Measurements from ENCODE around the gene CHKA.
A peak's percentile ranks its signal among the peaks of the same experiment; 100 is the strongest.

CHKA gene

DNA sequence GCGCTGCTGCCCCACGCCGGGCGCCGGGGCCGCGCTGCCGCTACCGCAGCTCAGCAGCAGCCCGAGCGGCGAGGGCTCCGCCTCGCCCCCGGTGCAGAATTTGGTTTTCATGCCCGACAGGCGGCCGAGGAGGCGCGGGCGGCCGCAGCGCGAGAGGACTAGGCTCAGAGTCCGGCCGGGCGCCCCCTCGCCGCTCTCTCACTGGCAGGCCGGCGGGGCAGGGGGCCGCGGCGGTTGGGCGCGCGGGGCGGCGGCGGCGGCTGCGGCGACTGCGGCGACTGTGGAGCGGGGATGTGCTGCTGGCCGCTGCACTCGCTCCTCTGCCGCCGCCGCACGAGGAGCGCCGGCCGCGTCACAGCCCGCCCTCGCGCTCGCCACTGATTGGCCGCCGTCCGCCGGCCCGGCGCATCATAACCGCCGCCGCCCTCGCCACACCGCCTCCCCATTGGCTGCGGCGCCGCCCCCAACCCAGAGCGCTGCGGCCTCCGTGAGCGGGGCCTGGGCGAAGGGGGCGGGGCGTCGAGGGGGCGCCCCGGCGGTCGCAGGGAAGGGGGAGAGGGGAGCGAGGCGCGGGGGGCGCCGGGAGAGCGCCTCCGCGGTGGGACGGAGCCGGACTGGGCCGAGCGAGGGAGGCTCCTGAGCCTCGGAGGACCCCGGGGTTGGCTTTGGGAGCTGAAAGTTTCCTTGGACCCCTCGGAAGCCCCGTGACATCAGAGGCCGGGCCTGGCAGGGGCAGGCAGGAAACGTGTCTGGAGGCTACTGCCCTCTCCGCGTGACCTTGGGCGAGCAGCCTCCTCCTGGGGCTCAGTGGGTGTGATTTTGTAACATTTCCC is at the start of gene CHKA:
Gene CHKA, minus strand, starts transcription at position 322 of the 833 bp plus-strand sequence. Its CDS starts 211 bp downstream, at position 111.
- TF ChIP-seq, protein P1, sequence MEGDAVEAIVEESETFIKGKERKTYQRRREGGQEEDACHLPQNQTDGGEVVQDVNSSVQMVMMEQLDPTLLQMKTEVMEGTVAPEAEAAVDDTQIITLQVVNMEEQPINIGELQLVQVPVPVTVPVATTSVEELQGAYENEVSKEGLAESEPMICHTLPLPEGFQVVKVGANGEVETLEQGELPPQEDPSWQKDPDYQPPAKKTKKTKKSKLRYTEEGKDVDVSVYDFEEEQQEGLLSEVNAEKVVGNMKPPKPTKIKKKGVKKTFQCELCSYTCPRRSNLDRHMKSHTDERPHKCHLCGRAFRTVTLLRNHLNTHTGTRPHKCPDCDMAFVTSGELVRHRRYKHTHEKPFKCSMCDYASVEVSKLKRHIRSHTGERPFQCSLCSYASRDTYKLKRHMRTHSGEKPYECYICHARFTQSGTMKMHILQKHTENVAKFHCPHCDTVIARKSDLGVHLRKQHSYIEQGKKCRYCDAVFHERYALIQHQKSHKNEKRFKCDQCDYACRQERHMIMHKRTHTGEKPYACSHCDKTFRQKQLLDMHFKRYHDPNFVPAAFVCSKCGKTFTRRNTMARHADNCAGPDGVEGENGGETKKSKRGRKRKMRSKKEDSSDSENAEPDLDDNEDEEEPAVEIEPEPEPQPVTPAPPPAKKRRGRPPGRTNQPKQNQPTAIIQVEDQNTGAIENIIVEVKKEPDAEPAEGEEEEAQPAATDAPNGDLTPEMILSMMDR (IDR thresholded peaks at IDR 0.05; ENCODE audit: extremely low read depth, missing control alignments) = no peak
- peak; percentile 100 for DNase-seq (ENCODE audit: low spot score)

DNA sequence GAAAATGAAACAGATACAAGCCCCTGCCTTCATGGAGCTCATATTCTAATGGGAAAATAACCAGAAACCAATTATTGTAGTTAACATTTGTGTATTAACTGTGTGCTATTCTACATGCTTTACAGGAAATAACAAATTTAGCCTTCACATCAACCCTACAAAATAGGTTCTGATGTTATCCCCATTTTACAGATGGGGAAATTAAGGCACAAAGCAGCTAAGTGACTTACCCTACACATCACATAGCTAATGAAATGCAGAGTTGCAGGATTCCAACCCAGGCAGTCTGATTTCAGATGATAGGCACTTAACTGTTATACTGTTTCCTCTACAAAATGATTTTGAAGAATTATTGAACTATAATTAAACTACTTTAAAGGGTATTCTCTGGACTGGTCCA is 48.3 kb upstream of the CHKA start:
- TF ChIP-seq, protein P1 (IDR thresholded peaks at IDR 0.05; ENCODE audit: extremely low read depth, missing control alignments) = no peak
- no peak for DNase-seq (ENCODE audit: low spot score)

GRCh38 chr11:68168694-68169093 is 47.5 kb upstream of the CHKA start:
- TF ChIP-seq, protein P1 (IDR thresholded peaks at IDR 0.05; ENCODE audit: extremely low read depth, missing control alignments) = no peak
- DNase-seq (ENCODE audit: low spot score) = no peak

- no peak for DNase-seq (ENCODE audit: low spot score)
- TF ChIP-seq, protein P1 (IDR thresholded peaks at IDR 0.05; ENCODE audit: extremely low read depth, missing control alignments) = no peak
These were observed 46.3 kb upstream of the CHKA start for GRCh38 chr11:68167474-68167873.

DNA sequence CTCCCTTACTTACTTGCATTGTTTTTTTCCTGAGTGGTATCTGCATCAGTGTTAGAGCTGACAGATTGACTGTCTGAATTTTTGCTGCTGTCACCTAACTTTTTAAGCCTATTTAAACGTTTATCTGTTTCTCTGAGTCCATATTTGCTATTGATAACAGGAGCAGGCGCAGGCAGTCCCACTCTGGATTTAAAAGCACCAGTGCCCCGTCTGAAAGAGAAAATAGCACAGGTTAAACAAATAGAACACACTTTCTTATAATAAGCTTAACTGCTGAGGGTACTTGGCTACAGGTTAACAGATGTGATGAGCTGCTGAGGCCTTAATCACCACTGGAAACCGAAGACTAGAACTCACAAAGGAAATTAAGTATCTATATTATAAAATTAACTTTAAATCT is 45.8 kb upstream of the CHKA start:
- no peak for DNase-seq (ENCODE audit: low spot score)
- TF ChIP-seq, protein P1 (IDR thresholded peaks at IDR 0.05; ENCODE audit: extremely low read depth, missing control alignments) = no peak

DNA sequence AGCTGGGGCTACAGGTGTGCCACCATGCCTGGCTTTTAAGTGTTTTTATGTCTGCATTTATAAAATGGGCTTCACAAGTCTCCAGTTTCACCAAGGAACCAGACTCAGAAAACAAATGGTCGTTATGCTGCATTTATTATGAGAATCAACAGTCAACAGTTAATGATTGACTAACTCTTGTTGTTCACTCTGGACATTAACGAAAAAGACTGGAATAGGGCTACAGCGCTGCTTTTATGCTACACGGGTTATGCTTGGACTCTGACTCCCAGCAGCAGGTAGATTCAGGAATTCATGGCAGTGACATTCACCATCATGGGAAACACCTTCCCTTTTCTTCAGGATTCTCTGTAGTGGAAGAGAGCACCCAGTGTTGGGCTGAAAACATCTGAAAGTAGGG is 44.4 kb upstream of the CHKA start:
- no peak for DNase-seq (ENCODE audit: low spot score)

DNA sequence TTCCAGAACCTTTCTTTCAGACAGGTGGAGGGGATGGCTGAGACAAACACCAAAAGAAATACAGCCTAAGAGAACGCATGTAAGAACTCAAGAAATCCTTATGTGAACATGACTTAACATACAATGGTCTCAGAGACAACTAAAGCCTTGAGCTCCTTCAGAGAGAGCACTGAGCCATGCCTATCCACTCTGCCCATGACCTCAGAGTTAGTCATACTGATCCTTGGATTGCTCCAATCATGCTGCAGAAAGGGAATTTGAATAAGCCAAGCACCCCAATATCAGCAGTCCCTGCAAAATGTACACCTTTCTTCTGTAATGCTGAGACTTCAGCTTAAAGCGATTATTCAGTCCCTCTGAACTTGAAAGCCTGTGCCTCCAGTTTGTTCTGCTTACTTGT is 43.2 kb upstream of the CHKA start:
- TF ChIP-seq, protein P1 (IDR thresholded peaks at IDR 0.05; ENCODE audit: extremely low read depth, missing control alignments) = no peak
- DNase-seq (ENCODE audit: low spot score) = no peak

More for the DNA sequence above, 44.4 kb upstream of the CHKA start:
- TF ChIP-seq, protein P1 (IDR thresholded peaks at IDR 0.05; ENCODE audit: extremely low read depth, missing control alignments) = no peak
